GM12891 (cell line): ENCODE data around the gene TYRO3.

Source experiments
- PAX5 ChIP-seq: IDR thresholded peaks from 2 replicates; pipeline ENCODE4 v1.6.1; 2011; ENCODE audit warnings: low read length, moderate library complexity, mild to moderate bottlenecking; ENCODE audit not compliant: insufficient read depth, severe bottlenecking
- POLR2A ChIP-seq: IDR thresholded peaks from 2 replicates; pipeline ENCODE4 v1.6.1; 2011; ENCODE audit warnings: low read depth, low read length, control low read depth
- POLR2AphosphoS5 ChIP-seq: IDR thresholded peaks from 2 replicates; pipeline ENCODE4 v1.6.1; 2011; ENCODE audit warnings: low read depth, low read length, control low read depth
- POU2F2 ChIP-seq: IDR thresholded peaks from 2 replicates; pipeline ENCODE4 v1.6.1; 2011; ENCODE audit warnings: low read depth, mild to moderate bottlenecking, control low read depth, low read length, moderate library complexity
- SPI1 ChIP-seq: IDR thresholded peaks from 2 replicates; pipeline ENCODE4 v1.6.1; 2011; ENCODE audit warnings: low read depth, low read length, control low read depth
- TAF1 ChIP-seq: IDR thresholded peaks from 2 replicates; pipeline ENCODE4 v1.6.1; 2011; ENCODE audit warnings: low read depth, low read length, control low read depth

DNA sequence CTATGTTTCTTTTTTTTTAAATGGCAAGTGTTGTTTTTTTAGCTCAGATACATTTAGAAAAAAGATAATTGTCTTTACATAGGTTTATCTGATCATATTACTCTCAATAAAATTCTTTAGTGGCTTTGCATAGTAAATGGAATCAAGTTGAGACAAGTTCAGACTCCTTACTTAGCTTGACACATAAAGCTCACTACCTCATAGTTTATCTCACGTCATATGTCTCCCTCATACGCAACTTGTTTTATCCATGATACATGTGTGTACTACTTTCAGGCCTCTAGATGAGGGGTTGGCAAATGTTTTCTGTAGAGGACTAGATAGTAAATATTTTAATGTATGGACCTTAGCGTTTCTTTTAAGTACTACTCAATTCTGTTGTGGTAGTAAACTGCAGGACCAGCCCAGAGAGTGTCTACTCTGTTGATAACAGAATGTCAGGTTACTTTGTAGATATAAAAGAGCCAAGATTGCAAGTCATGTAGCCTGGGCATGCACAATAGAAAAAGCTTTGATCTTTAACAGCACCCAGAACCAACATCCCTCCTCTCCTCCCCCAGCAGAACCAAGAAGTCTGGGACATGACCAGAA lies 73.0 kb downstream of the TYRO3 start:
- TF ChIP-seq POLR2AphosphoS5 (no peak), POLR2A (no peak), TAF1 (no peak), POU2F2 (no peak), SPI1 (no peak), PAX5 (no peak)
